ENCODE results near the gene CCDC3.

GRCh38 chr10:12905067-12905466, 96.4 kb downstream of the CCDC3 start:
- TF ChIP-seq CTCF (IDR thresholded peaks at IDR 0.05) (no peak), TCF7L2 (IDR thresholded peaks at IDR 0.05; ENCODE audit: low read depth, low read length) (no peak)

All from Panc1 (cell line).